Stimulated activated CD4-positive, alpha-beta T cell treated with anti-CD3 and anti-CD28 coated beads, Interleukin-4, amount 100 ng/mL, for 48 hours (primary cell): Measurements from ENCODE around the gene TPR.

Experiments
- DNase-seq, 2 donors: peaks; one replicate each; pipeline ENCODE4 v3.0.0-alpha.2; 2020; ENCODE audit warnings: low read depth in 2 of 2

The TPR gene

GRCh38 chr1:186327331-186327730 is 47.7 kb downstream of the TPR start:
- DNase-seq: no peak

GRCh38 chr1:186326009-186326408 is 49.0 kb downstream of the TPR start:
- DNase-seq: no peak

GRCh38 chr1:186325239-186325638 is 49.8 kb downstream of the TPR start:
- DNase-seq: no peak

- DNase-seq: no peak
Observed at GRCh38 chr1:186323865-186324264, 51.2 kb downstream of the TPR start.

- DNase-seq: no peak
Observed at GRCh38 chr1:186315570-186315969, 59.5 kb downstream of the TPR start.

GRCh38 chr1:186311375-186312051 is 63.5 kb downstream of the TPR start:
- DNase-seq: no peak

GRCh38 chr1:186310307-186310706 is 64.7 kb downstream of the TPR start:
- no peak for DNase-seq

GRCh38 chr1:186308264-186309060 is 66.6 kb downstream of the TPR start:
- DNase-seq: no peak

- no peak for DNase-seq
Observed at GRCh38 chr1:186307445-186307844, 67.6 kb downstream of the TPR start.

GRCh38 chr1:186306533-186306932 is 68.5 kb downstream of the TPR start:
- DNase-seq: no peak

GRCh38 chr1:186304982-186305949 is 69.8 kb downstream of the TPR start:
- DNase-seq: no peak

- no peak for DNase-seq
Observed at GRCh38 chr1:186303911-186304310, 71.1 kb downstream of the TPR start.

GRCh38 chr1:186302381-186302920 is 72.6 kb downstream of the TPR start:
- no peak for DNase-seq

- no peak for DNase-seq
Observed at GRCh38 chr1:186301448-186301847, 73.6 kb downstream of the TPR start.

GRCh38 chr1:186300056-186300455 is 75.0 kb downstream of the TPR start:
- DNase-seq: no peak

GRCh38 chr1:186299570-186299969 is 75.5 kb downstream of the TPR start:
- no peak for DNase-seq

GRCh38 chr1:186298851-186299250 is 76.2 kb downstream of the TPR start:
- DNase-seq: no peak

- no peak for DNase-seq
Observed at GRCh38 chr1:186297439-186298045, 77.5 kb downstream of the TPR start.

- no peak for DNase-seq
Observed at GRCh38 chr1:186295980-186296379, 79.1 kb downstream of the TPR start, which contains the start of gene PRG4. PRG4 (plus strand) TSS chr1:186296279.

GRCh38 chr1:186292875-186293274 is 82.2 kb downstream of the TPR start:
- no peak for DNase-seq

- DNase-seq: no peak
Observed at GRCh38 chr1:186291271-186291670, 83.8 kb downstream of the TPR start.
